GM12892 (cell line): ENCODE measurements around the gene GPR87.

Source experiments
- POLR2A ChIP-seq: IDR thresholded peaks from 2 replicates; pipeline ENCODE4 v1.6.1; 2011; ENCODE audit warnings: low read depth, low read length, control low read depth
- POLR2AphosphoS5 ChIP-seq: IDR thresholded peaks from 2 replicates; pipeline ENCODE4 v1.6.1; 2011; ENCODE audit warnings: low read depth, low read length, control low read depth
- TAF1 ChIP-seq: IDR thresholded peaks from 2 replicates; pipeline ENCODE4 v1.6.1; 2011; ENCODE audit warnings: low read depth, mild to moderate bottlenecking, control low read depth, low read length, borderline replicate concordance

DNA sequence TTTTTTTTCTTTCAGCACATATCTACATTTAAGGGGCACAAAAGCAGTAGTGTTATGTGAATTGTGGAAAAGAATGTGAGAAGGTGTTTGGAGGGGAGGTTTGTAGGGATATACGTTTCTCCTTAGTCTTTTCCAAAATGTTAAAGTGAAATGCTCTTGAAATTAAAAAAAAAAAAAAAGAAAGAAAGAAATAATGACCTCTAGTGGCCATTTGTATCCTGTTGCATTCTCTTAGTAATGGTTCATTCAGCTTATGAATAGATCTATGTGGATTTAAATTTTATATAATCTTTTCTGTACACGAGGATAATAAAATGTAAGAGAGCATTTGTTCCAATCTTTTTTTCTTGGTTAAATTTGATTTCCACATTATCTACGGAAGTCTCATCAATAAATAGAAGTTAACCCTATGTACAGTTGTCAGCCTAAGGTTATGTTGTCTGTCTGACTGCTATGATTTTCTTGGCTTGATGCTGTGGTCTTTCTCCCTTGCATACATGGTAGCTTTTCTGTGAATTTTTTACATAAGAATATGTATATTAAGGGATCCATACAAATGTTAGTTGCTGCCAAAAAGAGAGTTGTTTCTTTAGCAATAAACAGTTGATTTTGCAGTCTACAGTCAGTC lies 11.1 kb upstream of the GPR87 start:
- no peak for TF ChIP-seq POLR2A
- TF ChIP-seq POLR2AphosphoS5: no peak
- no peak for TF ChIP-seq TAF1
